HT-29 (cell line): ENCODE data around the gene UGT2B7. TPM values are rescaled to one million over a fixed set of nuclear protein-coding genes. Genes with fewer than 3 reads are reported as not detected.

Experiments used
- DNase-seq: peaks from one replicate; pipeline ENCODE4 v3.0.0-alpha.2; 2015; ENCODE audit warnings: low spot score
- total RNA-seq: library from RNA; depleted of rRNA; stranded (reverse); fragments of >200 nt; shearing (Covaris generic); gene quantifications from 2 replicates; pipeline ENCODE4 v1.2.3, GENCODE V29; 2014; rRNA removed

The UGT2B7 gene
- total RNA-seq, 1 experiment from 2014 or later: 0.08 TPM

GRCh38 chr4:69156913-69157312 lies 60.6 kb downstream of the UGT2B7 start:
- peak; percentile 28 for DNase-seq

Other genes with a start within 250 kb of the UGT2B7 start
- gene UGT2A3, start 144.7 kb upstream of the UGT2B7 start, total RNA-seq: 0.10 and 0.43 TPM in 2 replicates
- gene UGT2B11, start 118.3 kb downstream of the UGT2B7 start, total RNA-seq: not detected in 2 replicates
- gene UGT2B28, start 184.0 kb downstream of the UGT2B7 start, total RNA-seq: not detected in 2 replicates